NCI-H2227 (cell line): ENCODE data around the gene NKAIN4.

Experiments
- DNase-seq: peaks from one replicate; lab custom pipeline; 2025; ENCODE audit not compliant: unreplicated experiment; lab: John Stamatoyannopoulos, UW

NKAIN4 gene

GRCh38 chr20:63274381-63275228, 20.3 kb upstream of the NKAIN4 start:
- DNase-seq: no peak

GRCh38 chr20:63273635-63274380, 19.5 kb upstream of the NKAIN4 start:
- DNase-seq: no peak

GRCh38 chr20:63273059-63273579, 18.9 kb upstream of the NKAIN4 start:
- no peak for DNase-seq

DNA sequence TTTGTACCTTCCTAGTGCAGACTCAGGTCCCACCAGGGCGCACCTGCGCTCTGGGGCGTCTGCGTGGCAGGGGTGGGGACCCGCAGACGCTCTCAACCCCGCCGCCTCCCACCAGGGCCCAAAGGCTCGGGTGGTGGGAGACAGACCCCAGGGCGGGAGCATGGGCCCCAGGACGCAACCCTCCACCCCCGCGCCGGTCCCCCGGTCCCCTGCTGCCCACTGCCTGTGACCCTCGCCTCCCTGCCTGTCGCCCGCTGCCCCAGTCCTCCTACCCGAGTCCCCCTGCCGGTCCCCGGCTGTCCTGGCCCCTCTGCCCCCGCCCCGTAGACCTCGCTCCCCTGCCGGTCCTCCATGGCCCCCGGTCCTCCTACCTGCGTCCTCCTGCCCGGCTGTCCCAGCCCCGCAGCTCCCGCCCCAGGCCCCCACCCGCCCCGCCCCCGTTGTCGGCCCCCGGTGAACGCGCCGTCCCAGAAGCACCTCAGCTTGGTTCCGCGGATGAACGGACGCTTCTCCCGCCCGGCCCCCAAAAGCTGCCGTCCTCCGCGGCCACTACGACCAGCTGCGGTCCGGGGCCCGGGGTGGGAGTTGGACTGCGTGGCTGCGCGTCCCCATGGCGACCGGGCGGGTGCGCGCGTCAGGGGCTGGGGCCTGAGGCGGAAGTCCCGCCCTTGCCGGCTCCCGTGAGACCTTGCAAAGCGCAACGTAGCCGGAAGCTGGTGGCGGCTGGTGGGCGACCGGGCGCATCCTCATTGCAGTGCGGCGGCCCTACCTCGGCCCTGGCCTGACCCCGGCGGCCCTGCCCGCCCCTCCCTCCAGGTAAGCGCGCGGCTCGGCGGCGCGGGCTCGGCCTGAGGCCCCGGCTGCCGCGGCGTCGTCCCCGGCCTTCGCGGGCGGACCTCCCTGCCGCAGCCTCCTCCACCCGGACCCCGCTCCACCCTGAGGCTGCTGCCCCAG, 18.1 kb upstream of the NKAIN4 start, which contains the start of gene ARFGAP1:
TSS of gene ARFGAP1 (plus strand) at position 709 of the 954 bp plus-strand sequence. CDS start 2,768 bp downstream, outside the sequence.
- DNase-seq: peak; percentile 94

DNA sequence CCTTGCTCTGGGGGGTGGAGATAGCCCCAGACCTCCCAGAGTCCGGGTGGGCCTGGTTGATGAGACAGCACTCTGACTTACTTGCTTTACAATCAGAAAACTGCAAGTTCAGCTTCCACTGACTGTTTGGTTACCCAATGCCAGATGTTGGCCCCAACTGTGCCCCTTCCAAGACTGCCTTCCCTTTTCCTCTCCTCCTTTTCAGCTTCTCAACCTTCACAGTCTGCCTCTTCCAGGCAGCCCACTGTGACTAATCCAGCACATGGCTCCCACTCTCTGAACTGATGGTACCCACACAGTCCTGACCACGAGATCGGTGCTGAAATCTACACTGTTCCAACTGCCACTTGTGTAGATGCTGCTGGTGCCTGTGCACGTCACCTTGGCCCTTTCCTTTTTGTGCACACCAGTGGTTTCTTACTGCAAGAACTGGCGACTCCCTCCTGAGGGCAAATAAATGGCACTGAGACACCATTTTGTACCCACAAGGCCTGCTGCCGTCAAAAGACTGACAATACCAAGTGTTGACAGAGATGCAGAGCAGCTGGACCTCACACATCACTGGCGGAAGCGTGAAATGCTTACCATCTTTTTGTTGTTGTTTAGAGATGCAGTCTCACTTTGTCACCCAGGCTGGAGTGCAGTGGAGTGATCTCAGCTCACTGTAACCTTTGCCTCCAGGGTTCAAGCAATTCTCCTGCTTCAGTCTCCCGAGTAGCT, 16.5 kb upstream of the NKAIN4 start:
- no peak for DNase-seq

DNA sequence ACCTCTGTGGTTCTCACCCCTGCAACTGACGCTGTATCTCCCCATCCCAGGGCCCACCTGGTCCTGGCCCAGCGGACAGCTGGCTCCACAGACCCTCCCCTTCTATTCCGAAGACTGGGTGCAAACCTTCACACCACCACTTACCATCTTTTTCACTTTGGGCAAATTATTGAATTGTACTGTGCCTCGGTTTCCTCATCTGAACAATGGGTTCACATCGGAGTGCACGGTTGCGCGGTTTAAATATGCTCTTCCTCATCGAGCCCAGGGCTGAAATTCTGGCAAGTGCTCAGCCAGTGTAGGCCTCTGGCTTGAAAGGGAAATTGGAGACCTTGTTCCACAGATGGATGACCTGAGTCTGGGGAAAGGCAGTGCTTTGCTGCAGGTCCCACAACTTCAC, 15.5 kb upstream of the NKAIN4 start:
- DNase-seq: no peak

GRCh38 chr20:63268671-63269439, 14.6 kb upstream of the NKAIN4 start:
- DNase-seq: no peak

DNA sequence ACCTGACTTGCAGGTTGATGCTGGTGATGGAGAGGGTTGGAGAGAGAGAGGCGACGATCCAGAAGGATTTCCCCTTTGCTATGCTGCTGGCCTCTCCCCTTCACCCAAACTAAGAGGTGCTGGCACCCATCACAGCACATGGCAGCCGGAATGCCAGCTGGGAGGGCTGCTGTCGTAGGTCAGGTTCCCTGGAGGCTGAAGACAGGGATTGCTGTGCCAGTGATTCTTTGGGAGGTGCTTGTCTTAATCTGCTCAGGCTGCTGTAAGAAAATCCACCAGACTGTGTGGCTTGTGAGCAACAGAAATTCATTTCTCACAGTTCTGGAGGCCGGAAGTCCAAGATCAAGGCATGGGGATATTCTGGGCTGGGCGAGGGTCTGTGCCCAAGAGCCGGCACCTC, 14.0 kb upstream of the NKAIN4 start:
- DNase-seq: no peak

- no peak for DNase-seq
These were observed 13.4 kb upstream of the NKAIN4 start for GRCh38 chr20:63267691-63268090.

- DNase-seq: no peak
These were observed 11.7 kb upstream of the NKAIN4 start for GRCh38 chr20:63265891-63266515.

- DNase-seq: peak; percentile 34
These were observed 10.3 kb upstream of the NKAIN4 start for GRCh38 chr20:63264519-63264918.

DNA sequence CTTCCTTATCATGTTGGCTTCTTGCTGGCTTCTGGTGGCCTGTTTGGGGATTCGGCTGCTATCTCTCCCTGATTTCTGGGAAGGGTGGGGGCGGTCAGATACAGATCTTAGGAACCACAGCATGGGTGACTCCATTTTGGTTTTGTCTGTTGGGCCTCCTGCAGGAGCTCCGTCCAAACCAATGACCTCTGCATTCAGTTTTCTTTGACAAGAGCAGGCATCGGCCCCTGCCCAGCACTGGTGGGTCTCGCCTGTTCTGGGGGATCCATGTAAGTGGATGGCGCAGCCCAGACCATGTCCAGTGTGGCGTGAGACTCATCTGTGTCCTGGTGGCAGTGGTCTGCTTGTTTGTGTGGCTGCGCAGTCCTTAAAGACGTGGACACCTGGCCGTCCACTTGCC, 9.7 kb upstream of the NKAIN4 start:
- DNase-seq: no peak

GRCh38 chr20:63262836-63263235, 8.6 kb upstream of the NKAIN4 start:
- DNase-seq: no peak

- no peak for DNase-seq
These were observed 7.7 kb upstream of the NKAIN4 start for GRCh38 chr20:63261795-63262528.

DNA sequence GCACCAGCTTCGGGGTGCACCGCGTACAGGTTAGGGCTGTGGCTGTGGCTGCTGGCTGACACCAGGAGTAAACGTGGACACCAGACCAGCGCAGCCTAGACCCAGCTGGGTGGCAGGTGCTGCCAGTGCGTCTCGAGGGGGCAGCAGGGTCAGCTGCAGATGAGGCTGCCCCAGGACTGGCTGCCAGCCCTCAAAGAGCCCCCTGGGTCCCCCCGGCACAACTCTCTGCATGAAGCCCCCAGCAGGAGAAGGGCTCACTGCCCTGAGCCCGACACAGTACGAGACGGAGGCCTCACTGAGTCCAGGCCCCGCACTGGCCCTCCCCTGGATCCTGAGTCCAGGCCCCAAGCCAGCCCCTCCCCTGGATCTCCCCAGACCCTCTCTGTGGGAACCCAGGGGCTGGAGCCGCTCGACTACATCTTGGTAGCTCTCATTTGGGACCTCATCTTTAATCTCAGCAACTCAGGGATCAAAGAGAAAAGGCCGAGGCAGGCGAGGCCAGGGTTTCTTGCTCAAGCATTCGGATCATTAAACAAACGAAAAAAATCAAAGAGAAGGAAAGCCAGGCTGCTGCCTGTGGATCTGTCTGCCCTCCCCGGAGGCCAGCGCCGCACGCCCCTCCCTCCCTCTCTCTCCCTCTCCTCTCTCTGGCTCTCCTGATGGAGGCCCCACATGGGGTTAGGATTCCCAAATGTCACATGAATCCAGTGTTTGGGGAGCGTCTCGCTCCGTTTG, 7.0 kb upstream of the NKAIN4 start:
- DNase-seq: peak; percentile 44

- no peak for DNase-seq
These were observed 6.3 kb upstream of the NKAIN4 start for GRCh38 chr20:63260521-63260920.

GRCh38 chr20:63259734-63260460, 5.6 kb upstream of the NKAIN4 start:
- DNase-seq: no peak
